Measurements from ENCODE around the gene ATP8A2. TPM values are rescaled to one million over a fixed set of nuclear protein-coding genes. Genes with fewer than 3 reads are reported as not detected.

ATP8A2 gene
- polyA plus RNA-seq, 1 donor from 2014 or later = 11.9 TPM

GRCh38 chr13:25885418-25885817 is 513.6 kb downstream of the ATP8A2 start:
- Histone ChIP-seq H2AFZ (ENCODE audit: low read depth, low read length) (no peak overlapping the region), H3K36me3 (ENCODE audit: insufficient read depth, low read length) (no peaks in the 10 kb centered on the region), H3K9ac (ENCODE audit: low read length) (no peak overlapping the region), H3K4me3 (ENCODE audit: low read length) (no peak overlapping the region), H4K20me1 (ENCODE audit: insufficient read depth) (no peaks in the 10 kb centered on the region), H3K9me3 (ENCODE audit: low read length) (no peaks in the 10 kb centered on the region), H3K9me2 (ENCODE audit: insufficient read depth, low read length) (no peaks in the 10 kb centered on the region), H3K79me2 (replicated peaks; ENCODE audit: insufficient read depth, low read length) (no peaks in the 10 kb centered on the region), H3K27me3 (ENCODE audit: insufficient read depth, low read depth, low read length) (no peaks in the 10 kb centered on the region), H3K4me2 (ENCODE audit: low read length) (no peak overlapping the region), H3F3A (ENCODE audit: insufficient read depth, low read length, poor library complexity, severe bottlenecking) (no peaks in the 10 kb centered on the region), H3K27ac (ENCODE audit: low read length) (no peak overlapping the region)
- TF ChIP-seq, protein P1, sequence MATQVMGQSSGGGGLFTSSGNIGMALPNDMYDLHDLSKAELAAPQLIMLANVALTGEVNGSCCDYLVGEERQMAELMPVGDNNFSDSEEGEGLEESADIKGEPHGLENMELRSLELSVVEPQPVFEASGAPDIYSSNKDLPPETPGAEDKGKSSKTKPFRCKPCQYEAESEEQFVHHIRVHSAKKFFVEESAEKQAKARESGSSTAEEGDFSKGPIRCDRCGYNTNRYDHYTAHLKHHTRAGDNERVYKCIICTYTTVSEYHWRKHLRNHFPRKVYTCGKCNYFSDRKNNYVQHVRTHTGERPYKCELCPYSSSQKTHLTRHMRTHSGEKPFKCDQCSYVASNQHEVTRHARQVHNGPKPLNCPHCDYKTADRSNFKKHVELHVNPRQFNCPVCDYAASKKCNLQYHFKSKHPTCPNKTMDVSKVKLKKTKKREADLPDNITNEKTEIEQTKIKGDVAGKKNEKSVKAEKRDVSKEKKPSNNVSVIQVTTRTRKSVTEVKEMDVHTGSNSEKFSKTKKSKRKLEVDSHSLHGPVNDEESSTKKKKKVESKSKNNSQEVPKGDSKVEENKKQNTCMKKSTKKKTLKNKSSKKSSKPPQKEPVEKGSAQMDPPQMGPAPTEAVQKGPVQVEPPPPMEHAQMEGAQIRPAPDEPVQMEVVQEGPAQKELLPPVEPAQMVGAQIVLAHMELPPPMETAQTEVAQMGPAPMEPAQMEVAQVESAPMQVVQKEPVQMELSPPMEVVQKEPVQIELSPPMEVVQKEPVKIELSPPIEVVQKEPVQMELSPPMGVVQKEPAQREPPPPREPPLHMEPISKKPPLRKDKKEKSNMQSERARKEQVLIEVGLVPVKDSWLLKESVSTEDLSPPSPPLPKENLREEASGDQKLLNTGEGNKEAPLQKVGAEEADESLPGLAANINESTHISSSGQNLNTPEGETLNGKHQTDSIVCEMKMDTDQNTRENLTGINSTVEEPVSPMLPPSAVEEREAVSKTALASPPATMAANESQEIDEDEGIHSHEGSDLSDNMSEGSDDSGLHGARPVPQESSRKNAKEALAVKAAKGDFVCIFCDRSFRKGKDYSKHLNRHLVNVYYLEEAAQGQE (IDR thresholded peaks at IDR 0.05; ENCODE audit: borderline replicate concordance) = no peak
- TF ChIP-seq SMC3 (conservative IDR thresholded peaks at IDR 0.05; ENCODE audit: poor library complexity) = no peak
- no peak for TF ChIP-seq EZH2 (IDR thresholded peaks at IDR 0.05; ENCODE audit: borderline replicate concordance, insufficient read depth, low read length, poor library complexity, severe bottlenecking)
- no peak for TF ChIP-seq TAF1 (IDR thresholded peaks at IDR 0.05; ENCODE audit: low read depth)

DNA sequence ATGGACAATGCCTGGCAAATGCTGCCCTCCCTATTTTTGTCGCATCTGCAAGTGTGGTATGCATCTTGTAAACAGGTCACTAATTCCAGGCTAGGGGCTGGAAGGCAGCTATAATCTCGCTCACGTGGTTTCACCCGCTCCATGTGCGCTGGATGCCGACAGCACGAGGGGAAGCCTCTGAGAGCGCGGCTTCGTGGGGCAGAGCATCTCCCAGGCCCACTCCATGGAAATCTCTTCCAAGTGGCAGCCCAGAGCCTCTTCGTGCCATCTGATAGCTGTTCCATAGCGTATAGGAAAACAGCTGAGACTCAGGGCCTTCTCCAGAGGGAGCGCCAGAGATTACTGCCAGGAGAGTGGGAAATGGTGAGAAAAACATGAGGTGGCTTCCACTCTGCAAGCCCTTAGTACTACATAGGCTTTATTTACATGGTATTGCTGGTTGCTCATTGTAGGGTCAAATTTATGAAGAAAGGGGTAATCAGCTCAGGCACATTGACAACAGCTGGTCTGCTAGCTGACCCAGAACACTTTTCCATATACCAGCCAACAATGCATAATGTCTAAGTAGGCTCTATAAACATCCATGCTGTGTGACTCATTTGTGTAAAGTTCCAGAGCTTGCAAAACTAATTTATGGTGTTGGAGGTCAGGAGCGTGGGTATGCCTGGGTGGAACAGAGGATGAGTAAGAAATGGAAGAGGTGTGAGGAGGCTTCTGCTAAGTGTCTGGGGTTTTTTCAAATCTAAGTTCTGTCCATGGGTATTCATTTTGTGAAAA is 514.9 kb downstream of the ATP8A2 start:
- H3K4me3 ChIP-seq (ENCODE audit: low read length) = no peak overlapping the region
- no peaks in the 10 kb centered on the region for H4K20me1 ChIP-seq (ENCODE audit: insufficient read depth)
- H3K9me3 ChIP-seq (ENCODE audit: low read length) = no peaks in the 10 kb centered on the region
- no peak overlapping the region for H3K27ac ChIP-seq (ENCODE audit: low read length)
- H3K79me2 ChIP-seq (replicated peaks; ENCODE audit: insufficient read depth, low read length) = no peaks in the 10 kb centered on the region
- no peaks in the 10 kb centered on the region for H3F3A ChIP-seq (ENCODE audit: insufficient read depth, low read length, poor library complexity, severe bottlenecking)
- H3K9me2 ChIP-seq (ENCODE audit: insufficient read depth, low read length) = no peaks in the 10 kb centered on the region
- TF ChIP-seq TAF1 (IDR thresholded peaks at IDR 0.05; ENCODE audit: low read depth) (no peak), EP300 (conservative IDR thresholded peaks at IDR 0.05; ENCODE audit: poor library complexity, severe bottlenecking) (no peak), MXI1 (conservative IDR thresholded peaks at IDR 0.05; ENCODE audit: poor library complexity, severe bottlenecking) (no peak), SMC3 (conservative IDR thresholded peaks at IDR 0.05; ENCODE audit: poor library complexity) (no peak), POLR2AphosphoS5 (IDR thresholded peaks at IDR 0.05) (no peak), RAD21 (conservative IDR thresholded peaks at IDR 0.05) (no peak), EZH2 (IDR thresholded peaks at IDR 0.05; ENCODE audit: borderline replicate concordance, insufficient read depth, low read length, poor library complexity, severe bottlenecking) (no peak)
- TF ChIP-seq, protein P1 (IDR thresholded peaks at IDR 0.05; ENCODE audit: borderline replicate concordance) = no peak
- TF ChIP-seq, protein P2, sequence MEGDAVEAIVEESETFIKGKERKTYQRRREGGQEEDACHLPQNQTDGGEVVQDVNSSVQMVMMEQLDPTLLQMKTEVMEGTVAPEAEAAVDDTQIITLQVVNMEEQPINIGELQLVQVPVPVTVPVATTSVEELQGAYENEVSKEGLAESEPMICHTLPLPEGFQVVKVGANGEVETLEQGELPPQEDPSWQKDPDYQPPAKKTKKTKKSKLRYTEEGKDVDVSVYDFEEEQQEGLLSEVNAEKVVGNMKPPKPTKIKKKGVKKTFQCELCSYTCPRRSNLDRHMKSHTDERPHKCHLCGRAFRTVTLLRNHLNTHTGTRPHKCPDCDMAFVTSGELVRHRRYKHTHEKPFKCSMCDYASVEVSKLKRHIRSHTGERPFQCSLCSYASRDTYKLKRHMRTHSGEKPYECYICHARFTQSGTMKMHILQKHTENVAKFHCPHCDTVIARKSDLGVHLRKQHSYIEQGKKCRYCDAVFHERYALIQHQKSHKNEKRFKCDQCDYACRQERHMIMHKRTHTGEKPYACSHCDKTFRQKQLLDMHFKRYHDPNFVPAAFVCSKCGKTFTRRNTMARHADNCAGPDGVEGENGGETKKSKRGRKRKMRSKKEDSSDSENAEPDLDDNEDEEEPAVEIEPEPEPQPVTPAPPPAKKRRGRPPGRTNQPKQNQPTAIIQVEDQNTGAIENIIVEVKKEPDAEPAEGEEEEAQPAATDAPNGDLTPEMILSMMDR (IDR thresholded peaks at IDR 0.05; ENCODE audit: poor library complexity, severe bottlenecking) = no peak
- H3K27me3 ChIP-seq (ENCODE audit: insufficient read depth, low read depth, low read length) = no peaks in the 10 kb centered on the region
- no peak overlapping the region for H3K4me2 ChIP-seq (ENCODE audit: low read length)
- no peaks in the 10 kb centered on the region for H3K36me3 ChIP-seq (ENCODE audit: insufficient read depth, low read length)
- no peak overlapping the region for H2AFZ ChIP-seq (ENCODE audit: low read depth, low read length)
- no peak overlapping the region for H3K9ac ChIP-seq (ENCODE audit: low read length)
